NCI-H526 treated with DMSO at 0.1 percent for 48 hours (cell line): ENCODE results near the gene TMEM63A.
A peak's percentile ranks its signal among the peaks of the same experiment; 100 is the strongest.

ENCODE experiments used
- DNase-seq: peaks from one replicate; lab custom pipeline; 2025; lab: John Stamatoyannopoulos, UW

TMEM63A gene

DNA sequence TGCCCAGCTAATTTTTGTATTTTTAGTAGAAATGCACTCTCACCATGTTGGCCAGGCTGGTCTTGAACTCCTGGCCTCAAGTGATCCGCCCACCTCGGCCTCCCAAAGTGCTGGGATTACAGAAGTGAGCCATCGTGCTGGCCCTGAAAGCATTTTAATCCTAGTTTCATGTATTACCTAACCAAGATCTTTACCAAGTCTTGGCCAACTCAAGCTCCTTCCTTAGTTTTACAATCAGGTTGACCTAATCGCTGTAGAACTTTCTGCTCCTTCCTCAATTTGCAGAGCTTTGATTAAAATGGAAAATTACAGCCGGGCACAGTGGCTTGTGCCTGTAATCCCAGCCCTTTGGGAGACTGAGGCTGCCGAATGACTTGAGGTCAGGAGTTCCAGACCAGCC, 3.2 kb upstream of the TMEM63A start:
- DNase-seq, result no peak

DNA sequence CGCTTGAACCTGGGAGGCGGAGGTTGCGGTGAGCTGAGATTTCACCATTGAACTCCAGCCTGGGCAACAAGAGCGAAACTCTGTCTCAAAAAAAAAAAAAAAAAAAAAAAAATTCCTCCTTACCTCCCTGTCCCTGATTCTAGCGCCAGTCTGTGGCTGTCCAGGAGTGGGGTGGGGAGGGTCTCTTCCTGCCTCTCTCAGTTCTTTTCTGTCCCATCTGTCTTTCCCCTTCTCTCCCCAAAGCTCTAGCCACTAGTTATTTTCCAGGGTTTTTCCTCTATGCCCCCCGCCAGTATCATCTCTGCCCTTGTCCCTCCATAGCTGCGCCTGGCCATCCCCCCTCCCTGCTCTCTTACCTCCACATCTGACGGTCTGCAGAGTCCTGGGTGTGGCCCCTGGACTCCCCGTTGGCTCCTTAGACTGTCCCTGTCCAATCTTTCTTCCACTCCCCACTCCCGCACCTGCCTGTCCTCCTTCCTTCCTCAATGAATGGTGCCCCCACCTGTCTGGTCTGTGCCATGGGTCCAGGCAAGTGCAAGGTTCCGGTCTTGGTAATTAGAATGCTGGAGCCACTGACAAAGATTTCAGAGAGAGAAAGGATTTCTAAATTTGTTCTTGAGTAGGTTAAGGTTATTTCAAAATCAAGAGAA, 1.6 kb upstream of the TMEM63A start:
- no peak for DNase-seq

DNA sequence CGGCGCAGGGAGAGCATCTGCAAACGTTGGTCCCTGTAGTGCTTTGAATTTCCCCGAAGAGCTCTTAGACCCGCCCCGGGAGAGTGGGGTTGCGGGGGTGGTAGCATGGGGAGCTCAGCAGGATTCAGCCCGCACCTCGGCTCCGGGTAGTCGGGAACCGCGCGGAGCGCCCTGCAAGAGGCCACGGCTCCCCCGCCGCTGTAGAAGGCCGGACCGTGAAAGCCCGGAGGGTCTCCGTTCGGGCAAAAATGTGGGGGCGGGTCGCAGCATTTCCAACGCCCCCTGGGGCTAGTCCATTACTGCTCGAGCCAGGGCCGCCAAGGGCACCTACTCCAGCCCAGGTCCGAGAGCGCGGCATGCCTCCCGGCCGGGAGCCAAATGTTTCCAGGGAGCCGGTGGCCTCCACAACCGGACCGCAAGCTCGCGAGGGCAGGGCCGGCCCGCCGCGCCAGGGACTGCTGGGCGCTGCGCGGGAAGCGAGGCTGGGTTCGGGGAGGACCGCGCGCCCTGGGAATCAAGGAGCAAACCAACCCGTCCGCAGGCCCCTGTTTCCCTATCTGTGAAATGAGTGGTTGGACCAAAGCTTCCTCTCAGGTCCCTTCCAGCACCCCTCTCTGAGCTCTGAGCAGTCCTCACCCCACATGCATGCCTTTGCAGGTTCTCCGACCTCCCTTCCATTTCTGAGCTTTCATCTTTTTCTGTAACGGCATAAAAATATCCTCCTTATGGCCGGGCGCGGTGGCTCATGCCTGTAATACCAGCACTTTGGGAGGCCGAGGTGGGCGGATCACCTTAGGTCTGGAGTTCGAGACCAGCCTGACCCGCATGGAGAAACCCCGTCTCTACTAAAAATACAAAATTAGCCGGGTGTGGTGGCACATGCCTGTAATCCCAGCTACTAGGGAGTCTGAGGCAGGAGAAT, 775 bp upstream of the TMEM63A start:
- DNase-seq, result peak; percentile 14

DNA sequence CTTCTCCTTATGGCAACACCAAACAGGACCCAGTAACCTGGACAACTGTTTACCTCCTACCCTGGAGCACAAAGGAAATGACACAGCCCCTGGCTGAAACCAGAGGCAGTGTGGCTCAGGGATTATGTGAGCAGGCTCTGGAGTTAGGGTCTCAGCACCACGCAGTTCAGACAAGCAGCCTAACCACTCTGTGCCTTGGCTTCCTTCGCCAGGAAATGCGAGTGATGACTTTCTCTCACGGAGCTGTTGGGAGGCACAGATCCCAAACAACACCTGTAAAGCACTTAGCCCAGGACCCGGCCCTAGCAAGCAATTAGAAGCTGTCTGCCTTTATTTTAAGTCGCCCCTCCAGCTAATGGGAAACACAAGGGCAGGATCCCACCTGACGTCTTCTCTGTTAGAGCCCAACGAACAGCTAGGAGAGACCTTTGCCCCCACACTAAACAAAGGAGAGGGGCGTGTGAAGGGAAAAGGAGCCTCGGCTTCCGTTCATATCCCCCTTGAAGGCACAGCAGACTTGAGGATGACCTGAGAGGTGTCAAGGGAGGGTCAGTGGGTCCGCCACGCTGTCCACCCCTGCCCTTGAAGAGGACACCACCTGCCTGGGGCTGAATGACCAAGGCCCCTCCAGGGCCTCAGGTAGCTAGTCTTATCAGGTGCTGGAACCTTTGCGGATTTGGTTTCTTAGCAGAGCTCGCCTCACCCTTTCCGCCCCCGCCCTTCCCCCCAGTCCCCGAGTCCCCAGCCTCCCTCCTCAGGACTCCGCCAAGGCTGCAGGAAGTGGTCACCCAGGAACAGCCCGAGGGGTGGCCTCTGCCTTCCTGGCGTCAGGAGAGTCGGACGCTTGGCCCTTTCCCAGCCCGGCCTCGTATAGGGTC, 860 bp downstream of the TMEM63A start:
- peak; percentile 7 for DNase-seq

DNA sequence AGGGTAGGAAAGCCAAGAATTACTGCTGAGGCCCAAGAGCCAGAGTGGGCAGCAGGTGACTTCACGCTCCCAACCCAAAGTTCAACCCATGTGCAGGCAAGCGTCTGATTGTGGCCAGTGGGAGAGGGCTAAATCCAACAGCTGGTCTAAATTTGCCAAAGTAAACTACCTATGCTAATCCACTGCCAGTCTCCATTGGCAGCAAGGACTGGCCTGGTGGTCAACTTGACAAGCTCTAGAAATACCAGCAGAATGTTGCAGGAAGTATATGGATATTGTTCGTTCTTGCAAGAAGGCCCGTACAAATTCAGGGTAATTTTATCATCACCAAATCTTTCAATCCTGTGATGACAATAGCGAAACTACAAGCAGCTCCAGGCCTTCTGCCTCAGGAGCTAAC, 1.5 kb downstream of the TMEM63A start:
- peak; percentile 55 for DNase-seq

DNA sequence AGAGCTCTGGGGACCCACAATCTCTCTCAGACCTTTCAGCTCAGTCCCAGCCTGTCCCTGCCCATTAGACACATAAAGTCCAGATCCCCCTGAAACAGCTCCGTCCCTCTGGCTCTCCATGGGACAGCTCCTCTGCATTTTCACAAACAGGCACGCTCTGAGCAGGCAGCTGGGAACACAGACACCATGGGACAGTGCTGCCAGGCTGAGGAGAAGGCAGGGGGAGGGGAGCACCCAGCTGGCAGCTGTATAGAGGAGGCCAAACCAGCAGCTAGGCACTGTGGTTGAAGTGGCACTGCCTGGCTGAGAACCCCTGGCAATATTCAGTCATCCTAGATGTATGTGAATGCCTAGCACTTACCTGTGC, 2.0 kb downstream of the TMEM63A start:
- DNase-seq, result no peak

DNA sequence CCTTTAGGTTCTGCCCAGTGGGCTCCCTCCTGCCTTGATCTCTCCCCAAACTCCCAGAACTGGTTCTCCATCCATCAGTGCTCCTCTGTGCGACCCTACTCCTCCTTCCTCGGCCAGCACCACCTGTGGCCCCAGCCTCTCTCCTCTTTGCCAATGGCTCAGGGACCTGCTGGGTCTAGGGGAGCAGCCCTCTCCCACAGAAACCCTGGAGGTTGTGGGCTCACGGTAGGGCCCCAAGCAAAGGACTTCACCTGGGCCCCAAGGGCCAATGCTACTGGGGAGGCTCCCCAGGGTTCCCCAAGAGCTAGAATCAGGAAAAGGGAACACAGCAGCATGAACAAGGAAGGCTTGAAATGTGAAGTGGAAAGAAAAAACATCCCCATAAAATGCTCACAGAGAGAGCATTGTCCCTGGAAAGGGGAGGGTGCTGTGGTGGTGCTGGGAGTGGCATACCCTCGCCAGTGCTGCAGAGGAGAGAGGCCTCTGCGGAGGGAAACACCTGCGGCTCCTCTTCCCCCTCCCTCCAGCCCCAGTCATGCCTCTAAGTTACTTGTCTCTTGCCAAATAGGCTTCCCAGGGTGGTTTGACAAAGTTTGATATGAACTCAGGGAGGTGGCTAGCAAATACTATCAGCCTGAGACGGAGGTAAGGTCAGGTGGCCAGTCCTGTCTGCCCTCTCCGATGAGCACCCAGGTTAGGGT, 2.5 kb downstream of the TMEM63A start:
- DNase-seq, result peak; percentile 55

DNA sequence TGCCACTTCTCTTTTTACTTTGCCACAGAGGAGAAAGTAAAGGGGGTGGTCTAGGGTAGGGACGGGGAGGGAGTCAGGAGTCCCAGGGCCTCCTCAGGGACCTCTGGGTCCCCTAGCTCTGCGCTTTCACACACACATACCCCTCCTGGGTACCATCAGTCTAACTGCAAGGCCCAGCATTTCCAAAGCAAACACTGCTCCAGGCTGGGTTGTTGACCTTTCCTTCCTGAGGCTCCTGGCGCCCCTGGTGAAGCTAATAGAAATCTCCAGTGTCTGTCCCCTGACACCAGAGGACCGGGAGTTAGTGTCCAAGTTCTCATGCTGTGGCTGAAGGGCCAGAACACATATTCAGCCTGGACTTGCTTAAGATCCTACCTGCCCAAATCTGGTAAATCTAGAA, 3.9 kb downstream of the TMEM63A start:
- no peak for DNase-seq

DNA sequence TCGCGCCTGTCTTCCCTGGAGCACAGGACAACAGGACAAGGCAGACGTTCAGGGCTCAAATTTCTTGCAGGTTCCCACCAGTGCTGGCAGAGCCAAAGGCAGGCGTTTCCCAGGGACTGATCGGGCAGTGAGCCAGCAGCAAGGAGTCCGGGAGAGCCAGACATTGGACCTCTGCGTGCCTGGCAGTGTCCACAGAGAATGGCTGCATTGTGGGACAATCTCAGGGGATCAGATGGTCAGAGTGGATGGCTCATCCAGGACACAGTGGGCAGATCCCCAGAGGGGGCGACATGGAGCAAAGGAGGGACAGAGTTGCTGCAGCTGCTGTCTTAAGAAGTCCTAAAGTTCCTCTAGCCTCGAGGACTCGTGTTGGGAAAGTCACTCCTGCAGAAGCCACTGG, 4.6 kb downstream of the TMEM63A start:
- DNase-seq, result no peak

DNA sequence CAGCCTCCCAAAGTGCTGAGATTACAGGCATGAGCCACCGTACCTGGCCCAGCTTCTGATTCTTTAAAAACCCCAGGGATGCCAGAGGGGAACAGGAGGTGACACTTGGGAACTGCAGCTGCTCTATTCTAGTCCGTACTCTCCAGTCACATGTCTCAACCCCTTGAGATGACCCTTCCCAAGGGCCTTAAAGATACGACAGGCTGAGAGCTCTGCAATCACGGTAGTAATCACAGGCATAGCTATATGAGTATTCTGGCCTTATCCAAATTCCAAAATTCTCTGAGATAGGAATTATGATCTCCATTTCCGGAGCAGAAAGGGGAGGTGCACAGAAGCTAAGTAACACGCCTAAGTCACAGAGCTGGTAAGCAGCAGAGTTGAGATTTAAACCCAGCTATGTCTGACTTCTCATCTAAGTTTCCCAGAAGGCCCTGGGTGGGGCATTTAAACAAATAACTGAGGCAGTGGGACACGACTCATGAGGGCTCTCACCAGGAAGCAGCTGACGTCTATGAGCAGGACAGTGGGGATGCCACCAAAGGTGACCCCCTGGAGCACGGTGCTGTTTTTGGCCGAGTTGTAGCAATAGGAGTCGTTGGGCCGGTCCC, 5.2 kb downstream of the TMEM63A start:
- DNase-seq, result no peak

DNA sequence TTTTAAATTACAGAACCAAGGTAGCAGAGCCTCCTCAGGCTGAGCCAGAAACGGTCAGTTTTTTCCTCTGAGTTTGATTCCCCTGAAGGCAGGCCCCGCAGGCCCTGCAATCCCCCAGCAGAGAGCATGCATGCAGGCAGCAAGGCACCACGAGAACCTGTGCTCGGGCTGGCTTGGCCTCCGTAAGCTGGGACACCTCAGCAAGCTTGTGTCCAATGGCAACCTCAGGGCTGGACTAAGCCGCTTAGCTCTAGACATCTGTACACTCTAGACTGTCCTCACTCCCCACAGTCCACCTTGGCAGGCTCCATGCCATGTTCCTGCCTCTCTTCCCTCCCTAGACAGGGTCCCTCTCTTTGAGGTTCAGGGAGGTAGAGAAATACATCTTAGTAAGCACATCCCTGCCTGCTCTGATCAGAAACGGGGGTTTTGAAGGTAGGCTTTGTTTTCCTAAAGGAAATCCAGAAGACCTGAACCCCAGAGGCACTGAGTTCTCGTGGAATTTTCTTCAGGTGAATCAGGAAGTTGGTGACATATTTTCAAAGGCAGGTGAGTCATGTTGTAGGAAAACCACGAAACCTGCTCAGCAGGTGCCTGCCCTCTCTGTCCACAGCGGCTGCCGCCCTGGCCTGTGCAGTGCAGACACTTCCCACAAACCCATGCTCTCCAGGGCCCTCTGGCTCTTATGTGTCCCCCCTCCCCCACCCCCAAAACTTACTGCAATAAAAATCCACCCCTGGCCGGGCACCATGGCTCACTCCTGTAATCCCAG, 7.0 kb downstream of the TMEM63A start:
- DNase-seq, result no peak

DNA sequence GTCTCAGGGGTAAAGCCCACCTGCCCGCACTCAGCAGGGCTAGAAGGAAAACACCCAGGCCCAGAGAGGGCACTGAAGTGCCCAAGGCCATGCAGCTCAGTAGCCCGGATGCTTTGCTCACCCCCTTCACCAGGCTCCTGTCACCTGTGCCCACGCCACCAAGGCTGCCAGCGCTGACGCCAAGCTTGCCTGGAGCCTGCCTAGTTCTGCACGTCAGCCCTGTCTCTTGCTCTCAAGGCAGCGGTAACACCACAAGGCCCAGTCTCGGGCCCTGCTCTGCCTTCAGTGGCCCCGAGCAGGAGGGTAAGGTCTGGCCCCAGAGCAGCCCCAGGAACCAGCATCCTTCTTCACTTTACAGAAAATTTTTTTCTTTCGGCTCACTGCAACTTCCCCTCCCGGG, 7.7 kb downstream of the TMEM63A start:
- no peak for DNase-seq

DNA sequence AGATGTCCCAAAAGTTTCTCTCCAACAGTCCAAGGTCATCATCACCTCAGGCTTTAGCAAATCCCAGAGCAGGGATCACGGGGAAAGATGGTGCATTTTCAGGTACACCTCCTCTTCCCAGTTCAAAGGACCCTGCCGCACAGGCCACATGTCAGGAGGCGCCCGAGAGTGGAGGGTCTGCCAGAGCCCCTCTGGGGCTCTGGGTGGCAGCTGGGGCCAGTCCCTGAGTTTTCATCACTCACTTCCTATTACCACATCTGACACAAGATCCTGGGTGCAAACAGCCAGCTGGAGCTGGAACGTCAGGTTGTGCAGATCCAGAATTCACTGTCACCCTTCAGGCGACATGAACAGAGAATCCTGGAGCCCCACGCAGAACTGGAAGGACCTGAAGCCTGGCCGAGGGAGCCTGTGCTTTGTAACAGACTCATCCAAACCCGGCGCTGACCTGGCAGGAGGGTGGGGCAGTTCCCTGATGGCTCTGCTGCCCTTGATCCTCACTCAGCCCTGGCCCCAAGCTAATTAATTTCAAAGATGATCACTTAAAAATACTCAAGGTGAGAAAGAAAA, 8.8 kb downstream of the TMEM63A start:
- DNase-seq, result no peak

DNA sequence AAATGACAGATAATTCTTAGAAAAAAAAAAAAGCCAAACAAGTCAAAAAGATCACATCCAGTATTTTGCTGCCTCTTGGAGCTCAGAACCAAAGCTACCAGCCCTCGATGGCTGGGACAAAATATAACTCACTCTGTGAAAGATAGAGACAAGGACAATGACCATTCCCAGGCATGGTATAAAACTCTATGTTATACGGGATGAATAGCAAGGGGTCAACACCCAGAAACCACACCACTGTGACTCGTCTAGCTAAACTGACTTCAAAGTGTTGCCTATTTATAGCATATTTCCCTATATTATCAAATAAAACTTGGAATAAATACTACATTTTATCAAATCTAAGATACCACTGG, 10.1 kb downstream of the TMEM63A start:
- no peak for DNase-seq

DNA sequence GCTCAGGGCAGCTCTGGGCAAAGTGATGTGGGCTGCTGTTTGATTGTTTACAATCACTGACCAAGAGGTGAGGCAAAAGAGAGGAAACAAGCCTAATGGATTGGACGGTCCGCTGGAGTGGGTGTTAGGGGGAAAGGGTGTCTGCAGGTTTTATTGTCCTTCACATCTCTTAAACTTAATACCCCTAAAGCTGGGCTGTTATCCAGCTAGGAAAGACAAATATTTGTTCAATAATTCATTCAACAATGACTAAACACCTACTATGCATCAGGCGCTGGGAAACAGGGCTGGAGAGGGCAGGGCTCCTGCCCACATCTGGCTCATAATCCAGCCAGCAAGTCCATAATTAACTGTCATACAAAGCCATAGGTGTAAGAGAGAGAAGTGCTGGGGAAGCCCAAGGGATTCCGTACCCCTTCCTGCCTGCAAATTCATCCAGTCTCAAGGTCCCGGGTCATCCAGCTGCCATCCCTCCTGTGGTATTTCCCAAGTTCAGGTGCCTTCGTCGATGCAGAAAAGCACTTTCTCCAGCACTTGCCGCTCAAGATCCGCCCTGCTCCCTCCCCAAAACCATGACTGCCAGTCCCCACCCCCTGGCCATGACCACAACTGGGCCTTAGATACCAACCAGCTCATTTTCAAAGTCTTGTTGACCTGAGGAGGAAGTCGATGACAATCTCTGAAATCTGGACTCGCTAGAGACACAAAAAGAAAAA, 10.7 kb downstream of the TMEM63A start:
- DNase-seq, result no peak

DNA sequence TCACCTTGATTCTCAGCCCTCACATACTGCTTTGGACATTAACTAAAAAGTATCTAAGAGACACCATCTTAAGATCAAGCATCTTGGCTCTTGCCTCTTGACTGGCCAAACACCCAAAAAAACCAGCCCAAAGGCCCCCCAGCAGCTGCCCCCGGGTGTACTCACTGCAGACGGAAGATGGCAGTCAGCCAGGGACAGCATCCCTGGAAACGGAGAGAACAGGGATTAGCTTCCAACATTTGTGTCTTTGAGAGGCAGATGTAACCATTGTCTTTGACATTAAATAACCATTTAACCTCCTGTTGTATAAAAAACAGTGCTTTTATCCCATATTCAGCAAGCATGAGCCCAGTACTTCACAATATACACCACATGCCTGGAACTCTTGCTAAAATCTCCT, 11.3 kb downstream of the TMEM63A start:
- DNase-seq, result no peak

DNA sequence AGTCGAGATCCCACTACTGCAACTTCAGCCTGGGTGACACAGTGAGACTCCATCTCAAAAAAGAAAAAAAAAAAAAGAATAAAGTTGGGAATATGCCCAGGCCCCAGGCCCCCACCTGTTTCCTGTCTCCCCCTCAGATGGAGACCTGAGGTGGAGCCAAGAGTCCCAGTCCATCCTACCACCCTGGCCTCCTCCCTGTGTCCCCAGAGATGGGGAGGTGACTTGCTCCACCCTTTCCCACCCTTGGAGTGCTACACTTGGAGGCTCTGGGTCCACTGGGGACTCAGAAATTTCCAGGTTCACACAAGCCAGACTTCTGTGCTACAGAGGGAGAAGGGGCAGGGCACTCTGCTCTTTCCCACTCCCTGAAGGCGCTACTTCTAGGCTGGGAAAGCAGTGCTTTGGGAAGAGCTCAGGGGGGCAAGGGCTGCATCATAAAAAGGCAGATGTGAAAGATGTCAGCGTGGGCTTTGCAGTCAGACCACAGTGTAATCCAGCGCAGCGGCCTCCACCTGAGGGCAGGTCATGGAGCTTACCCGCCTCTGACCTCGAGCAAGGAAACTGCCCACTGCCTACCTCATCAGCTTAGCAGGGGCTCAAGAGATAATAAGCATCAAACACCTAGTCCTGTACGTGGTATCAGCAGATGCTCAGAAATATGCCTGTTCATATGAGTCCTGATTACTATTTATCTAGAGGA, 13.4 kb downstream of the TMEM63A start:
- no peak for DNase-seq

DNA sequence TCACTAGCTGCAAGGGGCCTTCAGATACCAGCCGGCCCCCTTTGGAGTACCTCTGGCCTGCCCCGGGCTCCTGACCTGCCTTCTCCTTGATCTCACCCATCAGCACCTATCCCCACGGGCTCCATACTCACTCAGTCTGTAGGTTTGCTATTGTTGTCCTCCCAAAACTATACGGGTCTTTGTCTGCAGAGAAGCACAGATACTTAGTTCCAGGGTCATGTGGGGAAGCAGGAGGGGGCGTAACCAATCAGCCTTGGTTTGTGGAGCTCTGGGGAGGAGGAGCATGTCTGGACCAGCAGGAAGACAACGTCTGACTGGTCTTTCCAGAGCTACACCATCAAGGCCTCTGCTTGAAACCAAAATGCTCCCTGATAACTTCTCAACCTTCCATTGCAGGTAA, 15.2 kb downstream of the TMEM63A start:
- no peak for DNase-seq
